SU-DHL-6 (cell line): ENCODE data around the gene BCAS3.

Source experiments
- H2AFZ ChIP-seq: fragments of 200-600 bp; sonication (generic); 2 replicates; pipeline ENCODE4 v1.6.1; 2014; ENCODE audit warnings: low read depth, mild to moderate bottlenecking, moderate library complexity, mixed read lengths, antibody characterized with exemption, low read length; ENCODE audit not compliant: severe bottlenecking
- H3F3A ChIP-seq: fragments of 200-600 bp; shearing (Covaris generic); 2 replicates; pipeline ENCODE4 v1.6.0; 2016; ENCODE audit warnings: antibody characterized with exemption, mild to moderate bottlenecking; ENCODE audit not compliant: insufficient read depth
- H3K27ac ChIP-seq: fragments of 200-600 bp; sonication (generic); 2 replicates; pipeline ENCODE4 v1.5.1; 2016; ENCODE audit warnings: low read depth, mild to moderate bottlenecking, low read length, moderate library complexity, mixed read lengths
- H3K27me3 ChIP-seq: fragments of 200-600 bp; sonication (generic), shearing (Covaris generic); 2 replicates; pipeline ENCODE4 v1.6.0; 2014; ENCODE audit warnings: mild to moderate bottlenecking, low read length
- H3K36me3 ChIP-seq: fragments of 200-600 bp; sonication (generic); 2 replicates; pipeline ENCODE4 v1.6.1; 2014; ENCODE audit warnings: mild to moderate bottlenecking, low read length, mixed read lengths
- H3K4me2 ChIP-seq: fragments of 300-600, 200-600 bp; shearing (Covaris generic), sonication (generic); 2 replicates; pipeline ENCODE4 v1.6.0; 2014; ENCODE audit warnings: low read length, low read depth, mild to moderate bottlenecking; ENCODE audit not compliant: poor library complexity, severe bottlenecking
- H3K4me3 ChIP-seq: fragments of 200-600 bp; sonication (generic); 2 replicates; pipeline ENCODE4 v1.5.1; 2014; ENCODE audit warnings: antibody characterized with exemption, low read length, mild to moderate bottlenecking, mixed read lengths; ENCODE audit not compliant: insufficient read depth, poor library complexity, severe bottlenecking
- H3K79me2 ChIP-seq: fragments of 200-600 bp; sonication (generic); 2 replicates; pipeline ENCODE4 v1.6.1; 2014; ENCODE audit warnings: mild to moderate bottlenecking, low read length, moderate library complexity; ENCODE audit not compliant: insufficient read depth
- H3K9ac ChIP-seq: fragments of 200-600 bp; sonication (generic); 2 replicates; pipeline ENCODE4 v1.7.0; 2014; ENCODE audit warnings: mild to moderate bottlenecking, low read length
- H3K9me2 ChIP-seq: fragments of 200-600 bp; sonication (generic); replicated peaks from 2 replicates; pipeline ENCODE4 v1.6.1; 2014; ENCODE audit warnings: low read length; ENCODE audit not compliant: insufficient read depth
- H3K9me3 ChIP-seq: fragments of 200-600 bp; sonication (generic); 2 replicates; pipeline ENCODE4 v1.6.1; 2014; ENCODE audit warnings: low read length, mixed read lengths; ENCODE audit not compliant: insufficient read depth
- H4K20me1 ChIP-seq: fragments of 200-600 bp; sonication (generic); 2 replicates; pipeline ENCODE4 v1.6.1; 2014; ENCODE audit warnings: low read depth, mild to moderate bottlenecking, antibody characterized with exemption, low read length, moderate library complexity, mixed read lengths
- CTCF ChIP-seq: fragments of 200-600 bp; sonication (generic); IDR thresholded peaks from one replicate; pipeline ENCODE4 v1.5.1; 2017; ENCODE audit warnings: antibody characterized with exemption, mild to moderate bottlenecking, low read length, moderate library complexity; ENCODE audit not compliant: insufficient read depth, poor library complexity, severe bottlenecking
- EZH2phosphoT487 ChIP-seq: fragments of 200-600 bp; sonication (generic), shearing (Covaris generic); conservative IDR thresholded peaks from 2 replicates; pipeline ENCODE4 v1.6.1; 2018; ENCODE audit warnings: mild to moderate bottlenecking, antibody characterized with exemption, low read length, moderate library complexity, mixed read lengths

Gene BCAS3

GRCh38 chr17:61413661-61414126 is 736.0 kb downstream of the BCAS3 start:
- no peak overlapping the region for H2AFZ ChIP-seq

GRCh38 chr17:61414141-61414935 is 736.7 kb downstream of the BCAS3 start:
- Histone ChIP-seq H4K20me1 (no peaks in the 10 kb centered on the region), H2AFZ (no peak overlapping the region), H3K79me2 (no peaks in the 10 kb centered on the region), H3K36me3 (no peaks in the 10 kb centered on the region), H3K27me3 (no peaks in the 10 kb centered on the region), H3K9me3 (no peaks in the 10 kb centered on the region), H3F3A (no peaks in the 10 kb centered on the region), H3K4me2 (no peak overlapping the region), H3K27ac (no peak overlapping the region), H3K9me2 (no peaks in the 10 kb centered on the region), H3K4me3 (no peak overlapping the region), H3K9ac (no peak overlapping the region)
- TF ChIP-seq EZH2phosphoT487, result no peak
- no peak for TF ChIP-seq CTCF

More at GRCh38 chr17:61413661-61414126, 736.0 kb downstream of the BCAS3 start:
- H3F3A ChIP-seq, result no peaks in the 10 kb centered on the region
- H3K36me3 ChIP-seq, result no peaks in the 10 kb centered on the region
- no peaks in the 10 kb centered on the region for H3K9me3 ChIP-seq
- H3K9ac ChIP-seq, result no peak overlapping the region
- no peak overlapping the region for H3K27ac ChIP-seq
- H3K79me2 ChIP-seq, result no peaks in the 10 kb centered on the region
- no peak for TF ChIP-seq CTCF
- no peak for TF ChIP-seq EZH2phosphoT487
- no peaks in the 10 kb centered on the region for H3K9me2 ChIP-seq
- no peak overlapping the region for H3K4me3 ChIP-seq
- H4K20me1 ChIP-seq, result no peaks in the 10 kb centered on the region
- no peak overlapping the region for H3K4me2 ChIP-seq
- H3K27me3 ChIP-seq, result no peaks in the 10 kb centered on the region

GRCh38 chr17:61414936-61415251 is 737.2 kb downstream of the BCAS3 start:
- H3K4me2 ChIP-seq, result no peak overlapping the region
- H2AFZ ChIP-seq, result no peak overlapping the region
- no peaks in the 10 kb centered on the region for H3K79me2 ChIP-seq
- no peak overlapping the region for H3K9ac ChIP-seq
- no peak overlapping the region for H3K27ac ChIP-seq
- H3K36me3 ChIP-seq, result no peaks in the 10 kb centered on the region
- TF ChIP-seq CTCF (no peak), EZH2phosphoT487 (no peak)
- no peaks in the 10 kb centered on the region for H3K9me3 ChIP-seq
- H3K27me3 ChIP-seq, result no peaks in the 10 kb centered on the region
- no peak overlapping the region for H3K4me3 ChIP-seq
- H4K20me1 ChIP-seq, result no peaks in the 10 kb centered on the region
- no peaks in the 10 kb centered on the region for H3K9me2 ChIP-seq
- H3F3A ChIP-seq, result no peaks in the 10 kb centered on the region
